Adipocyte (in vitro differentiated cells): ENCODE measurements around the gene SF3B3.

Source experiments
- DNase-seq: peaks from one replicate; pipeline ENCODE4 v3.0.0-alpha.2; 2015; ENCODE audit warnings: low read depth
- H3K27me3 ChIP-seq: replicated peaks from 2 replicates; pipeline ENCODE4 v1.7.0; 2013; ENCODE audit warnings: mild to moderate bottlenecking, low read length, moderate library complexity; ENCODE audit not compliant: control insufficient read depth, insufficient read depth
- H3K36me3 ChIP-seq: 2 replicates; pipeline ENCODE4 v1.7.0; 2013; ENCODE audit warnings: low read length, mild to moderate bottlenecking, moderate library complexity; ENCODE audit not compliant: control insufficient read depth, insufficient read depth, severe bottlenecking
- H3K4me1 ChIP-seq: 2 replicates; pipeline ENCODE4 v1.7.0; 2013; ENCODE audit warnings: mild to moderate bottlenecking, low read length, moderate library complexity; ENCODE audit not compliant: control insufficient read depth, insufficient read depth
- H3K4me3 ChIP-seq: 2 replicates; pipeline ENCODE4 v1.7.0; 2013; ENCODE audit warnings: mild to moderate bottlenecking, low read length, moderate library complexity
- H3K9ac ChIP-seq: 2 replicates; pipeline ENCODE4 v1.7.0; 2013; ENCODE audit warnings: mild to moderate bottlenecking, low read length, moderate library complexity
- H3K9me3 ChIP-seq: 2 replicates; pipeline ENCODE4 v1.7.0; 2013; ENCODE audit warnings: mild to moderate bottlenecking, low read length, moderate library complexity; ENCODE audit not compliant: control insufficient read depth

SF3B3 gene

DNA sequence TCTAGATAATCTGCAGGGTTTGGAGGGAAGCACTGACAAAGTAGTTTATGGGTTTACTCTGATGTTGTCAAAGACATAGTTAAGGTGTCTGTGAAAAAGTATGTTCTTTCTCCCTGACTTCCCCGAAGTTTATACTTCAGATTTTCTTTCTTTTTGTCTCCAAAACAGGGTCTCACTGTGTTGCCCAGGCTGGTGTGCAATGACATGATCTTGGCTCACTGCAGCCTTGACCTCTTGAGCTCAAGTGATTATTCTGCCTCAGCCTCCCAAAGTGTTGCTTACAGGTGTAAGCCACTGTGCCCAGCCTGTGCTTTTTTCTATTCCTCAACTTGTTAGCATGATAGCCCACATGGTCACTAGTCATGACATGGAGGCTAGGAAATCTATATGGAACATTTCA lies 20.9 kb downstream of the SF3B3 start:
- DNase-seq, result no peak
- H3K27me3 ChIP-seq, result no peaks in the 10 kb centered on the region
- H3K4me1 ChIP-seq, result no peaks in the 10 kb centered on the region
- H3K9ac ChIP-seq, result no peak overlapping the region
- H3K9me3 ChIP-seq, result no peaks in the 10 kb centered on the region
- no peak overlapping the region for H3K4me3 ChIP-seq
- peaks cover 98% of the 10 kb centered on the region for H3K36me3 ChIP-seq

DNA sequence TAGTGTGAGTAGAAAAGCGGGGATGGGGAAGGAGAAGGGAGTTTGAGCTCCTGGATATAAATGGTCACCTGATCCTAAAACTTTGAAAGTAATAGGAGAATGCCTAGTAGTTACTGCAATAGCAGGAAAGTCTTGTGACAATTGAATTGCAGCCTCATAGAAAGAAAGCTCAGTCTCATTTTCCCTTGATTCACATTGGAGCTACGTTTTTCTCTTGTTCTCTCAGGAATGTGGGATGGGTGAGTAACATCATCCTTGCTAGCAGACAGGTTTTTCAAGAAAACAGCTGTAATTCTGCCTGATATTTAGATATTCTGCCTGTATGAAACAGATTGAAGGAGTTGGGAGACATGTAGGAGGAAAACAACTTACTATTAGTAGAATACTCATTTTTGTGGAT lies 25.3 kb downstream of the SF3B3 start:
- no peak for DNase-seq
- peaks cover 85% of the 10 kb centered on the region for H3K36me3 ChIP-seq
- no peaks in the 10 kb centered on the region for H3K27me3 ChIP-seq
- peaks cover 17% of the 10 kb centered on the region for H3K4me1 ChIP-seq
- H3K9ac ChIP-seq, result no peak overlapping the region
- no peak overlapping the region for H3K4me3 ChIP-seq
- H3K9me3 ChIP-seq, result no peaks in the 10 kb centered on the region

DNA sequence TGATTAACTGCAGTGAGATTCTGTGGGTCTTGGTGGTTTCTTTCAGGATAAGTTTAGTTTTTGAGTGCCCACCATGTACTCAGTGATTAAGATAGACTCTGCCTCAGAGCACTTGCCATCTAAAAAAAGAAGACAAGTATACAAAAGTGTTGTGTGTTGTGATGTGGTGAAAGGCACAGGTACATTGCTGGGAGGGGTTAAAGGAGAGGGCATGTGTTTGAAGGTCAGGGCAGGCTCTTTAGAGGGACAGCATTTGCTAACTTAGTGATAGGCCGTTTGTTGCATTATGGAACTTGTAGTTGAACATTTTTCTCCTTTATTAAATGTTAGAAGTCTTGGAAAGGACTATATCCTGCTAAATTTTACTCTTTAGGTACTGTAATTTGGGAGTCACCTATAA lies 26.5 kb downstream of the SF3B3 start:
- no peak overlapping the region for H3K9ac ChIP-seq
- no peaks in the 10 kb centered on the region for H3K27me3 ChIP-seq
- H3K4me1 ChIP-seq, result peaks cover 27% of the 10 kb centered on the region
- DNase-seq, result no peak
- peaks cover 85% of the 10 kb centered on the region for H3K36me3 ChIP-seq
- H3K9me3 ChIP-seq, result no peaks in the 10 kb centered on the region
- no peak overlapping the region for H3K4me3 ChIP-seq

DNA sequence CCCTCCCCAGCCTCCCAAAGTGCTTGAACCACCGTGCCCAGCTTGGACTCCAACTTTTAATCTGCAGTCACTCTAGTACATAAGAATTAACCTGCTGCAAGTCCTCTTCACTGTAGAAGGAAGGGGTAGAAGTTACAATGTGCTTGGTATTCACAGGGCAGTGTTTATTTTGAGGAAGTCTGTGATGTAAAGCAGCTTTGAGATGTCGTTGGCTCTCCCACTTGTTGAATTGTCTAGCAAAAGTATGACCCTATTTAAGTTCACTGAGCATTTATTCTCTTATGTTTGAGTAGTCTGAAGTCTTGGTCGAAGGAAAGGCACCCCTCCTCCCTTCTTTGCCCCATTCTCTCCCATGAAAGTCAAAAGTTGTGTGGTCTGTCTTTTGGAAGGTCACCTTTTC lies 28.2 kb downstream of the SF3B3 start:
- no peak for DNase-seq
- Histone ChIP-seq H3K36me3 (peaks cover 86% of the 10 kb centered on the region), H3K27me3 (no peaks in the 10 kb centered on the region), H3K9ac (no peak overlapping the region), H3K9me3 (no peaks in the 10 kb centered on the region), H3K4me3 (no peak overlapping the region), H3K4me1 (peaks cover 27% of the 10 kb centered on the region)

DNA sequence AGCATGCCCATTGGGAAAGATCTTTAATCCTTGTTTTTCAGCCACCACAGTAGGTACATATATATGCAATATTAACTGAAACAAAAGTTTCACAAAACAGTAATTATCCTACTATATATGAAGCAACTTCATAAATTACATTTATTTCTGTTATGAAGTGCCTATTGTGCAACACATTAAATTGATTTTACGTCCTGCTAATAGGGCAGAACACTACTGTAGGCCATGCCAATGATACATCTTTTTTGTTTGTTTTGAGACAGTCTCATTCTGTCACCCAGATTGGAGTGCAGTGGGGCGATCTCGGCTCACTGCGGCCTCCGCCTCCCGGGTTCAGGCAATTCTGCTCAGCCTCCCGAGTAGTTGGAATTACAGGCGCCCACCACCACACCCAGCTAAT lies 29.1 kb downstream of the SF3B3 start:
- H3K9ac ChIP-seq, result no peak overlapping the region
- H3K9me3 ChIP-seq, result no peaks in the 10 kb centered on the region
- no peak overlapping the region for H3K4me3 ChIP-seq
- peaks cover 86% of the 10 kb centered on the region for H3K36me3 ChIP-seq
- peaks cover 27% of the 10 kb centered on the region for H3K4me1 ChIP-seq
- no peaks in the 10 kb centered on the region for H3K27me3 ChIP-seq
- peak; percentile 22 for DNase-seq

DNA sequence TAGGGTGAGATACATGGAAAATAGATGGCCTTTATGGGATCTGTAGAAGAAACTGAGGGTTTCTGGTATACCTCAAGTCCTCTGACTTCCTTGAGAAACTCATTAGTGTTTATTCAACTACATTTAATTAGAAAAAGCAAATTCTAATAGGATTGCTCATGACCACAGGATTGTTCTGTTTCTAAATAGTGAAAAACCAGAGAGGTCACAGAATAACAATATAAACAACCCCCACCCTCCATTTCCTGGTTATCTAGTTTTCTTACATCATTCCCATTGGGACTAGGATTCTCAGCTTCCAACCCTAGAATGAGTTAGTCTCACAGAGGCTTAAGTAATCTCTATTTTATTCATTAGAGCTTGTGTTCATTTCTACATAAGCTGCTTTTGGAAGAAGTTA lies 30.0 kb downstream of the SF3B3 start:
- Histone ChIP-seq H3K9ac (peak overlapping the region; percentile 22), H3K4me3 (peak overlapping the region; percentile 22), H3K27me3 (no peaks in the 10 kb centered on the region), H3K36me3 (peaks cover 86% of the 10 kb centered on the region), H3K4me1 (peaks cover 27% of the 10 kb centered on the region), H3K9me3 (no peaks in the 10 kb centered on the region)
- DNase-seq, result peak; percentile 83

DNA sequence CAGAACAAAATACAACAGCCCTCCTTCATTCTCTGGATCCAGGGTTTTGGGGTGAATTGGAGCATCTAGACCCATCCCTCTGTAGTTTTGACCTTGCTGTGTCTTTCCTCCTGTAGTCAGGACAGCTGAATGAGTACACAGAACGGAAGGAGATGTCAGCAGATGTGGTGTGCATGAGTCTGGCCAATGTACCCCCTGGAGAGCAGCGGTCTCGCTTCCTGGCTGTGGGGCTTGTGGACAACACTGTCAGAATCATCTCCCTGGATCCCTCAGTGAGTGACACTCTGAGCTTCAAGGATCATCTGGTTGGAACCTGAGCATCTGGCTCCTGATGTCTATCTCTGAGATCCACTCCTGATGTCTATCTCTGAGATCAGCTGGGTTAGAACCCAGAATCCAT lies 32.4 kb downstream of the SF3B3 start:
- Histone ChIP-seq H3K9ac (no peak overlapping the region), H3K4me1 (peaks cover 27% of the 10 kb centered on the region), H3K9me3 (no peaks in the 10 kb centered on the region), H3K36me3 (peaks cover 85% of the 10 kb centered on the region), H3K4me3 (no peak overlapping the region), H3K27me3 (no peaks in the 10 kb centered on the region)
- DNase-seq, result no peak

DNA sequence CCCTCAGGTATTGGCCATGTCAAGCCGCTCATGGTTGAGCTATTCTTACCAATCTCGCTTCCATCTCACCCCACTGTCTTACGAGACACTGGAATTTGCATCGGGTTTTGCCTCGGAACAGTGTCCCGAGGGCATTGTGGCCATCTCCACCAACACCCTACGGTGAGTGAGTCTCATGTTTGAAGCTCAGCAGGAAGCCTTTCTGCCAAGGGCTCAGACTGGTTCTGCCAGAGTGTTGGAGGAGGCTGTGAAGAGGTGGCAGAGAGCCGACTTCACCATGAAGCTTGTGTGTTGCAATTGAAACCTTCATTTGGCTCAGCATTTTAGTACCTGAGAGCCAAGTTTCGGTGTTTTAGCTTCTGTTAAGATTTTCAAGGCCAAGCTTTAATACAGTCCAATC lies 38.0 kb downstream of the SF3B3 start:
- Histone ChIP-seq H3K9ac (no peak overlapping the region), H3K4me3 (no peak overlapping the region), H3K27me3 (no peaks in the 10 kb centered on the region), H3K36me3 (peaks cover 98% of the 10 kb centered on the region), H3K9me3 (no peaks in the 10 kb centered on the region), H3K4me1 (peaks cover 11% of the 10 kb centered on the region)
- DNase-seq, result no peak

DNA sequence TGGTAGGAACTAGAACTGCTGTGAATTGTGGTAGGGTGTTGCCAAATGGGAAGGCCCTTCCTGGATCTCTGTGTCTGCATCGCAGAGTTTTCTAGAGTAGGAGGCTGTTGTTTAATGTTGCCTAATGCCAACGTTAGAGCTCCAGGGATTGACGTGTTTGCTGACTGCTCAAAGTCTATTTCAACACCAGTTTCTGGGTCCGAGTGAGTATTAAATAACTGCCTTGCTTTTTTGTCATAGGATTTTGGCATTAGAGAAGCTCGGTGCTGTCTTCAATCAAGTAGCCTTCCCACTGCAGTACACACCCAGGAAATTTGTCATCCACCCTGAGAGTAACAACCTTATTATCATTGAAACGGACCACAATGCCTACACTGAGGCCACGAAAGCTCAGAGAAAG lies 40.0 kb downstream of the SF3B3 start:
- Histone ChIP-seq H3K27me3 (no peaks in the 10 kb centered on the region), H3K4me1 (peaks cover 11% of the 10 kb centered on the region), H3K9me3 (no peaks in the 10 kb centered on the region), H3K4me3 (no peak overlapping the region), H3K9ac (no peak overlapping the region), H3K36me3 (peaks cover 98% of the 10 kb centered on the region)
- no peak for DNase-seq

DNA sequence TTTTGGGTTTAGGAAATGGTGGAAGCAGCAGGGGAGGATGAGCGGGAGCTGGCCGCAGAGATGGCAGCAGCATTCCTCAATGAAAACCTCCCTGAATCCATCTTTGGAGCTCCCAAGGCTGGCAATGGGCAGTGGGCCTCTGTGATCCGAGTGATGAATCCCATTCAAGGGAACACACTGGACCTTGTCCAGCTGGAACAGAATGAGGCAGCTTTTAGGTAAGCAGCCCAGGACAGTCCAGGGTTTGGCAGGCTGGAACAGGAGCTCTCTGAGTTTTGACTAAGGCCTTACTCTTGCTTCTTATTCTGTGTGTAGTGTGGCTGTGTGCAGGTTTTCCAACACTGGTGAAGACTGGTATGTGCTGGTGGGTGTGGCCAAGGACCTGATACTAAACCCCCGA lies 41.4 kb downstream of the SF3B3 start:
- H3K36me3 ChIP-seq, result peaks cover 99% of the 10 kb centered on the region
- no peak overlapping the region for H3K9ac ChIP-seq
- H3K27me3 ChIP-seq, result no peaks in the 10 kb centered on the region
- H3K9me3 ChIP-seq, result no peaks in the 10 kb centered on the region
- no peak overlapping the region for H3K4me3 ChIP-seq
- peaks cover 11% of the 10 kb centered on the region for H3K4me1 ChIP-seq
- DNase-seq, result no peak

DNA sequence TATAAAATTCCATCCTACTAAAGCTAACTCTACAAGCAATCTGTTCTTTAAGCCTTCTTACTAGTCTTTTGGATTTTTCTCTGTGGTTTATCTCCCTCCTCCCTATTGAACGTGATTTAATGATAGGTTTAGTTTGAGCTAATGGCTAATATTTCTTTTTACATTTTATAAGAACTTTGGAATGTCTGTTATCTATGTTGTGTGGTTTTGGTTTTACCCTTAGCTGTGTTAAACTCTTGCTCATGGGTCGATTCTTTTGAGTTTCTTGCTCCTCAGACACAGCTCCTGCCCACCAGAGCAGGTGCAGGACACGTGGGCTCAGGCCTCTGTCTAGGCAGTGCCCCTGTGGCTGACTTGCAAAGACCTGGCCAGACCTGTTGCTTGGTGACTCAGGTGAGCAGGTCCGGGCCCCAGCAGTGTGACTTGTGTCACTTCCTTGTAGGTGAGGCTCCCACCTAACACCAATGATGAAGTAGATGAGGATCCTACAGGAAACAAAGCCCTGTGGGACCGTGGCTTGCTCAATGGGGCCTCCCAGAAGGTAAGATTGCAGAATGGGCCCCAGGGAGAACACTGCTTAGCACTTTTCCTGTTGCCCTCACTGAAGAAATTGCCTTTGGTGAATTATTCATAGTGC lies 45.1 kb downstream of the SF3B3 start:
- Histone ChIP-seq H3K9ac (no peak overlapping the region), H3K4me1 (peaks cover 20% of the 10 kb centered on the region), H3K27me3 (no peaks in the 10 kb centered on the region), H3K9me3 (no peaks in the 10 kb centered on the region), H3K36me3 (peaks cover 94% of the 10 kb centered on the region), H3K4me3 (no peak overlapping the region)
- DNase-seq, result no peak

DNA sequence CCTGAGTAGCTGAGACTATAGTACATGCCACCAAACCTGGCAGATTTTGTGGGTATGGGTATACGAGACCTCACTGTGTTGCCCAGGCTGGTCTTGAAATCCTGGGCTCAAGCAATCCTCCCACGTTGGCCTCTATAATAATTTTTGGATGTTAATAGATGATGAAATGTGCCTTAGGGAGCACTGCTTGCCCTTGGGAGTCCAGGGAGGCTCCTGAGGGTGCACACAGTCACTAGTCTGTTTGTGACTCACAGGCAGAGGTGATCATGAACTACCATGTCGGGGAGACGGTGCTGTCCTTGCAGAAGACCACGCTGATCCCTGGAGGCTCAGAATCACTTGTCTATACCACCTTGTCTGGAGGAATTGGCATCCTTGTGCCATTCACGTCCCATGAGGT lies 46.1 kb downstream of the SF3B3 start:
- H3K4me1 ChIP-seq, result peaks cover 28% of the 10 kb centered on the region
- no peak overlapping the region for H3K4me3 ChIP-seq
- DNase-seq, result no peak
- peaks cover 88% of the 10 kb centered on the region for H3K36me3 ChIP-seq
- H3K9ac ChIP-seq, result no peak overlapping the region
- no peaks in the 10 kb centered on the region for H3K27me3 ChIP-seq
- no peaks in the 10 kb centered on the region for H3K9me3 ChIP-seq
